ENCODE measurements around the gene ACADSB. TPM values are rescaled to one million over a fixed set of nuclear protein-coding genes. Genes with fewer than 3 reads are reported as not detected.

The ACADSB gene
- total RNA-seq, 1 donor from 2014 or later = 22.7 TPM

GRCh38 chr10:122995936-122996335 is 12.9 kb upstream of the ACADSB start:
- no peak overlapping the region for H3K4me3 Mint-ChIP-seq
- TF ChIP-seq CTCF (IDR thresholded peaks at IDR 0.05) = no peak
- CTCF ChIA-PET = no interaction called here

GRCh38 chr10:122997864-122998263 is 10.9 kb upstream of the ACADSB start:
- intact Hi-C loops (cut with micrococcal nuclease) = no loop called here
- no peak overlapping the region for H3K27ac Mint-ChIP-seq

More at GRCh38 chr10:122995936-122996335, 12.9 kb upstream of the ACADSB start:
- Mint-ChIP-seq H3K4me1 (peaks cover 12% of the 10 kb centered on the region), H3K27me3 (no peaks in the 10 kb centered on the region), H3K27ac (no peak overlapping the region), H3K9me3 (no peaks in the 10 kb centered on the region), H3K36me3 (ENCODE audit: low read depth) (peaks cover 64% of the 10 kb centered on the region)
- POLR2A ChIA-PET = interaction anchor here (0.7 kb wide), 1 partner anchor 11 kb away, joined by 4 read pairs; no protein-coding TSS in a partner anchor
- intact Hi-C loops (cut with micrococcal nuclease) = no loop called here
- DNase-seq = no peak
- ATAC-seq (ENCODE audit: low read depth) = no peak

GRCh38 chr10:122998360-122998917 is 10.4 kb upstream of the ACADSB start:
- Mint-ChIP-seq H3K4me3 (no peak overlapping the region), H3K36me3 (ENCODE audit: low read depth) (peaks cover 56% of the 10 kb centered on the region), H3K27me3 (no peaks in the 10 kb centered on the region), H3K27ac (no peak overlapping the region), H3K9me3 (no peaks in the 10 kb centered on the region), H3K4me1 (peaks cover 16% of the 10 kb centered on the region)
- ChIA-PET CTCF (no interaction called here), POLR2A (interaction anchor here (1.3 to 1.5 kb wide), 2 partner anchors 10 to 44 kb away, joined by 4 to 5 read pairs; partner anchors contain the start of genes C10orf88 and IKZF5)
- TF ChIP-seq CTCF (IDR thresholded peaks at IDR 0.05) = no peak
- no peak for DNase-seq
- intact Hi-C loops (cut with micrococcal nuclease) = no loop called here
- ATAC-seq (ENCODE audit: low read depth) = no peak

More at GRCh38 chr10:122997864-122998263, 10.9 kb upstream of the ACADSB start:
- TF ChIP-seq CTCF (IDR thresholded peaks at IDR 0.05) = no peak
- DNase-seq = no peak
- ChIA-PET POLR2A (interaction anchor here (1.3 kb wide), 1 partner anchor 10 kb away, joined by 5 read pairs; the partner anchor contains the start of gene IKZF5), CTCF (no interaction called here)
- Mint-ChIP-seq H3K27me3 (no peaks in the 10 kb centered on the region), H3K4me3 (no peak overlapping the region), H3K9me3 (no peaks in the 10 kb centered on the region), H3K36me3 (ENCODE audit: low read depth) (peaks cover 58% of the 10 kb centered on the region), H3K4me1 (peaks cover 16% of the 10 kb centered on the region)
- ATAC-seq (ENCODE audit: low read depth) = no peak

GRCh38 chr10:122998934-122999333 is 9.9 kb upstream of the ACADSB start:
- CTCF ChIA-PET = no interaction called here
- H3K9me3 Mint-ChIP-seq = no peaks in the 10 kb centered on the region
- intact Hi-C loops (cut with micrococcal nuclease) = no loop called here
- H3K4me1 Mint-ChIP-seq = peaks cover 16% of the 10 kb centered on the region
- DNase-seq = no peak
- POLR2A ChIA-PET = interaction anchor here (1.5 kb wide), 1 partner anchor 45 kb away, joined by 4 read pairs; the partner anchor contains the start of gene C10orf88
- H3K27me3 Mint-ChIP-seq = no peaks in the 10 kb centered on the region
- no peak for TF ChIP-seq CTCF (IDR thresholded peaks at IDR 0.05)
- no peak overlapping the region for H3K4me3 Mint-ChIP-seq
- peaks cover 52% of the 10 kb centered on the region for H3K36me3 Mint-ChIP-seq (ENCODE audit: low read depth)
- no peak for ATAC-seq (ENCODE audit: low read depth)
- no peak overlapping the region for H3K27ac Mint-ChIP-seq

- Mint-ChIP-seq H3K4me3 (no peak overlapping the region), H3K36me3 (ENCODE audit: low read depth) (peaks cover 48% of the 10 kb centered on the region), H3K9me3 (no peaks in the 10 kb centered on the region), H3K27me3 (no peaks in the 10 kb centered on the region), H3K27ac (no peak overlapping the region), H3K4me1 (peaks cover 16% of the 10 kb centered on the region)
- ATAC-seq (ENCODE audit: low read depth) (no peak), DNase-seq (no peak)
- no peak for TF ChIP-seq CTCF (IDR thresholded peaks at IDR 0.05)
- POLR2A ChIA-PET = interaction anchor here (1.5 kb wide), 1 partner anchor 45 kb away, joined by 4 read pairs; the partner anchor contains the start of gene C10orf88
- CTCF ChIA-PET = no interaction called here
- intact Hi-C loops (cut with micrococcal nuclease) = no loop called here
Observed at GRCh38 chr10:122999347-122999746, 9.5 kb upstream of the ACADSB start.

Data from activated B cell treated with CpG ODN at 0.5 μM for 24 hours (primary cell).